ENCODE data around the gene SIGLEC10. TPM values are rescaled to one million over a fixed set of nuclear protein-coding genes. Genes with fewer than 3 reads are reported as not detected.

SIGLEC10 gene
- total and polyA plus RNA-seq, 9 of the 15 experiments (the other 6 are each of a cell fraction or from before 2014, with no cell fraction given) = 0.10 to 1.8 (median 0.82) TPM

DNA sequence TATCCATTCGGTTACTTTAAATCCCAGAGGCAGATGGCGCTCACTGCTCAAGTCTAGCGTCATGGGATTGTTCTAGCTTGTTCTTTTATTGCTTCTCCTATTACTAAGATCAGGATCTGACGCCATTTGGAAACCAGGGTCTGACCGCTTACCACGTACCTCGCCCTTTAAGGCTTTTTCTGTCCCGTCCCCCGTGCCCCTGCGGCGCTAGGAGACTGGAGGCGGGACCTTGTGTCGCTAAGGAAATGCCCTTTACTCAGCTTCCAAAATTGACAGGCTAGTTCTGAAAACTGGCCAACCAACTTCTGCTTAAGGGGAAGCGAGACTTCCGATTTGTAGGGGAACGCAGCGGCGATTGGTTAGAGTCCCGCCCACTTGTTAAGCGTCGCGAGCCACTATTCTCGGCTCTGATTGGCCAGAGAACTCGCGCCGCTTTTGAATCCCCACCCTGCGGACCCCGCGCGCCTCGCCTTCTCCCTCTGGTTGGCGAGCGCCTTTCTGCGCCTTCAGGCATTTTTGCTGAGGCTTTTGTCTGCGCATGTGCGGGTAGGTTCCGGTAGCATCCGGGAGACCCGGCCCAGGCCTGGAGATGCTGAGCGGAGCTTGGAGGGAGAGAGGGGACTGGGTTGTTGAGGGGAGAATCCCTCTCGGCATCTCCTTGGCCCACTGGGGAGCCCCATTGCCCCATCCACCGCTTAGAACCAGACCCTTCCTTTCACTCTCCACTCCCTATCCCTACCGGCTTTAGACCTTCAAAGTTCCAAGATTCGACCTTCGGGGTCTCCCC lies 23.2 kb downstream of the SIGLEC10 start (continued):
- TF ChIP-seq, protein P1, sequence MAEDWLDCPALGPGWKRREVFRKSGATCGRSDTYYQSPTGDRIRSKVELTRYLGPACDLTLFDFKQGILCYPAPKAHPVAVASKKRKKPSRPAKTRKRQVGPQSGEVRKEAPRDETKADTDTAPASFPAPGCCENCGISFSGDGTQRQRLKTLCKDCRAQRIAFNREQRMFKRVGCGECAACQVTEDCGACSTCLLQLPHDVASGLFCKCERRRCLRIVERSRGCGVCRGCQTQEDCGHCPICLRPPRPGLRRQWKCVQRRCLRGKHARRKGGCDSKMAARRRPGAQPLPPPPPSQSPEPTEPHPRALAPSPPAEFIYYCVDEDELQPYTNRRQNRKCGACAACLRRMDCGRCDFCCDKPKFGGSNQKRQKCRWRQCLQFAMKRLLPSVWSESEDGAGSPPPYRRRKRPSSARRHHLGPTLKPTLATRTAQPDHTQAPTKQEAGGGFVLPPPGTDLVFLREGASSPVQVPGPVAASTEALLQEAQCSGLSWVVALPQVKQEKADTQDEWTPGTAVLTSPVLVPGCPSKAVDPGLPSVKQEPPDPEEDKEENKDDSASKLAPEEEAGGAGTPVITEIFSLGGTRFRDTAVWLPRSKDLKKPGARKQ (CRISPR knock-in tag; IDR thresholded peaks at IDR 0.05) = no peak
- TF ChIP-seq NRF1 (conservative IDR thresholded peaks at IDR 0.05 in 1 of 2, IDR thresholded peaks at IDR 0.05 in 1 of 2) (peak; percentile 97), GABPB1 (CRISPR knock-in tag; IDR thresholded peaks at IDR 0.05) (peak; percentile 84), ZNF551 (CRISPR knock-in tag; IDR thresholded peaks at IDR 0.05) (no peak), ATF7 (IDR thresholded peaks at IDR 0.05) (peak; percentile 70), CREM (IDR thresholded peaks at IDR 0.05; ENCODE audit: low read depth) (peak; percentile 84), ZNF217 (CRISPR knock-in tag; IDR thresholded peaks at IDR 0.05) (no peak), ARID1B (IDR thresholded peaks at IDR 0.05) (no peak), RB1 (IDR thresholded peaks at IDR 0.05; ENCODE audit: low read depth) (0 out of 2 replicates have a peak, but pooled peaks have one; percentile 26), HNRNPLL (IDR thresholded peaks at IDR 0.05; ENCODE audit: low read depth, low read length, poor library complexity, severe bottlenecking) (peak; percentile 58), C11orf30 (IDR thresholded peaks at IDR 0.05; ENCODE audit: low read depth) (peak; percentile 82; the same call in 1 of the 2 replicates), KAT7 (CRISPR knock-in tag; IDR thresholded peaks at IDR 0.05; ENCODE audit: borderline replicate concordance) (no peak; the same call in 1 of the 2 replicates), BRCA1 (IDR thresholded peaks at IDR 0.05) (no peak), BRCA1 (CRISPR knock-in tag; IDR thresholded peaks at IDR 0.05) (no peak), SAP30 (IDR thresholded peaks at IDR 0.05; ENCODE audit: borderline replicate concordance, insufficient read depth, low read depth, low read length, poor library complexity, severe bottlenecking) (peak; percentile 88), HNRNPUL1 (IDR thresholded peaks at IDR 0.05; ENCODE audit: low read length) (no peak), KLF10 (CRISPR knock-in tag; IDR thresholded peaks at IDR 0.05) (no peak), EP400 (IDR thresholded peaks at IDR 0.05) (peak; percentile 58), SAFB2 (IDR thresholded peaks at IDR 0.05; ENCODE audit: borderline replicate concordance, low read depth, low read length, severe bottlenecking) (no peak), OTX1 (CRISPR knock-in tag; IDR thresholded peaks at IDR 0.05) (no peak)
- TF ChIP-seq, protein P2, sequence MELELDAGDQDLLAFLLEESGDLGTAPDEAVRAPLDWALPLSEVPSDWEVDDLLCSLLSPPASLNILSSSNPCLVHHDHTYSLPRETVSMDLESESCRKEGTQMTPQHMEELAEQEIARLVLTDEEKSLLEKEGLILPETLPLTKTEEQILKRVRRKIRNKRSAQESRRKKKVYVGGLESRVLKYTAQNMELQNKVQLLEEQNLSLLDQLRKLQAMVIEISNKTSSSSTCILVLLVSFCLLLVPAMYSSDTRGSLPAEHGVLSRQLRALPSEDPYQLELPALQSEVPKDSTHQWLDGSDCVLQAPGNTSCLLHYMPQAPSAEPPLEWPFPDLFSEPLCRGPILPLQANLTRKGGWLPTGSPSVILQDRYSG (tag; conservative IDR thresholded peaks at IDR 0.05; ENCODE audit: low read depth) = no peak
- TF ChIP-seq, protein P3, sequence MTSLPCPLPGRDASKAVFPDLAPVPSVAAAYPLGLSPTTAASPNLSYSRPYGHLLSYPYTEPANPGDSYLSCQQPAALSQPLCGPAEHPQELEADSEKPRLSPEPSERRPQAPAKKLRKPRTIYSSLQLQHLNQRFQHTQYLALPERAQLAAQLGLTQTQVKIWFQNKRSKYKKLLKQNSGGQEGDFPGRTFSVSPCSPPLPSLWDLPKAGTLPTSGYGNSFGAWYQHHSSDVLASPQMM (CRISPR knock-in tag; IDR thresholded peaks at IDR 0.05) = no peak
- TF ChIP-seq, protein P4, sequence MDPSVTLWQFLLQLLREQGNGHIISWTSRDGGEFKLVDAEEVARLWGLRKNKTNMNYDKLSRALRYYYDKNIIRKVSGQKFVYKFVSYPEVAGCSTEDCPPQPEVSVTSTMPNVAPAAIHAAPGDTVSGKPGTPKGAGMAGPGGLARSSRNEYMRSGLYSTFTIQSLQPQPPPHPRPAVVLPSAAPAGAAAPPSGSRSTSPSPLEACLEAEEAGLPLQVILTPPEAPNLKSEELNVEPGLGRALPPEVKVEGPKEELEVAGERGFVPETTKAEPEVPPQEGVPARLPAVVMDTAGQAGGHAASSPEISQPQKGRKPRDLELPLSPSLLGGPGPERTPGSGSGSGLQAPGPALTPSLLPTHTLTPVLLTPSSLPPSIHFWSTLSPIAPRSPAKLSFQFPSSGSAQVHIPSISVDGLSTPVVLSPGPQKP (CRISPR knock-in tag; IDR thresholded peaks at IDR 0.05) = no peak

Data from K562 (cell line).